Neural cell (in vitro differentiated cells): ENCODE measurements around the gene KIF1C. TPM values are rescaled to one million over a fixed set of nuclear protein-coding genes. Genes with fewer than 3 reads are reported as not detected.
A peak's percentile ranks its signal among the peaks of the same experiment; 100 is the strongest.

Experiments used
- H2AFZ ChIP-seq: fragments of 200-600, 300-800 bp; sonication (generic), shearing (Covaris generic); 2 replicates; pipeline ENCODE4 v1.6.0; 2014; ENCODE audit warnings: low read depth, mild to moderate bottlenecking, antibody characterized with exemption, low read length, moderate library complexity
- H3F3A ChIP-seq: fragments of 200-600 bp; shearing (Covaris generic); 2 replicates; pipeline ENCODE4 v1.6.1; 2016; ENCODE audit warnings: mild to moderate bottlenecking, moderate library complexity, mixed read lengths, antibody characterized with exemption, low read length; ENCODE audit not compliant: insufficient read depth, poor library complexity, severe bottlenecking
- H3K27ac ChIP-seq: fragments of 200-600, 300-800 bp; sonication (generic), shearing (Covaris generic); 2 replicates; pipeline ENCODE4 v1.5.1; 2014; ENCODE audit warnings: mild to moderate bottlenecking, low read length, moderate library complexity
- H3K27me3 ChIP-seq: fragments of 300-800, 200-600 bp; sonication (generic), shearing (Covaris generic); 2 replicates; pipeline ENCODE4 v1.6.0; 2014; ENCODE audit warnings: mild to moderate bottlenecking, low read depth, low read length, moderate library complexity; ENCODE audit not compliant: insufficient read depth
- H3K36me3 ChIP-seq: fragments of 300-800, 200-600 bp; sonication (generic), shearing (Covaris generic); 2 replicates; pipeline ENCODE4 v1.5.1; 2014; ENCODE audit warnings: mild to moderate bottlenecking, antibody characterized with exemption, low read length, moderate library complexity; ENCODE audit not compliant: insufficient read depth
- H3K4me2 ChIP-seq: fragments of 300-800, 200-600 bp; sonication (generic), shearing (Covaris generic); 2 replicates; pipeline ENCODE4 v1.6.0; 2014; ENCODE audit warnings: mild to moderate bottlenecking, low read length
- H3K4me3 ChIP-seq: fragments of 300-800, 200-600 bp; sonication (generic), shearing (Covaris generic); 2 replicates; pipeline ENCODE4 v1.5.1; 2014; ENCODE audit warnings: mild to moderate bottlenecking, low read length, moderate library complexity
- H3K79me2 ChIP-seq: fragments of 200-600 bp; shearing (Covaris generic); replicated peaks from 2 replicates; pipeline ENCODE4 v1.6.0; 2014; ENCODE audit warnings: mild to moderate bottlenecking, low read length, moderate library complexity; ENCODE audit not compliant: insufficient read depth
- H3K9ac ChIP-seq: fragments of 300-800, 200-600 bp; sonication (generic), shearing (Covaris generic); 2 replicates; pipeline ENCODE4 v1.6.1; 2016; ENCODE audit warnings: mild to moderate bottlenecking, low read length, mixed read lengths
- H3K9me2 ChIP-seq: fragments of 200-600 bp; shearing (Covaris generic); 2 replicates; pipeline ENCODE4 v1.6.1; 2016; ENCODE audit warnings: mild to moderate bottlenecking, low read length, mixed read lengths; ENCODE audit not compliant: insufficient read depth
- H3K9me3 ChIP-seq: fragments of 200-600, 300-800 bp; sonication (generic), shearing (Covaris generic); 2 replicates; pipeline ENCODE4 v1.6.1; 2016; ENCODE audit warnings: mild to moderate bottlenecking, mixed run types, low read length, moderate library complexity, mixed read lengths
- H4K20me1 ChIP-seq: fragments of 200-600 bp; shearing (Covaris generic); 2 replicates; pipeline ENCODE4 v1.6.1; 2016; ENCODE audit warnings: mild to moderate bottlenecking, mixed run types; ENCODE audit not compliant: insufficient read depth
- EP300 ChIP-seq: fragments of 450-650 bp; conservative IDR thresholded peaks from 2 replicates; pipeline ENCODE4 v1.6.1; 2014; ENCODE audit warnings: antibody characterized with exemption, mild to moderate bottlenecking, moderate library complexity; ENCODE audit not compliant: poor library complexity, severe bottlenecking
- EZH2 ChIP-seq: fragments of 200-600, 300-800 bp; shearing (Covaris generic), sonication (generic); IDR thresholded peaks from 2 replicates; pipeline ENCODE4 v1.6.1; 2014; ENCODE audit warnings: antibody characterized with exemption, low read length, borderline replicate concordance, mild to moderate bottlenecking; ENCODE audit not compliant: insufficient read depth, poor library complexity, severe bottlenecking
- MXI1 ChIP-seq: fragments of 450-650 bp; conservative IDR thresholded peaks from 2 replicates; pipeline ENCODE4 v1.6.1; 2014; ENCODE audit warnings: antibody characterized with exemption, mild to moderate bottlenecking; ENCODE audit not compliant: poor library complexity, severe bottlenecking
- POLR2AphosphoS5 ChIP-seq: IDR thresholded peaks from 2 replicates; pipeline ENCODE4 v1.6.1; 2012
- RAD21 ChIP-seq: fragments of 450-650 bp; conservative IDR thresholded peaks from 2 replicates; pipeline ENCODE4 v1.6.1; 2014; ENCODE audit warnings: antibody characterized with exemption, mild to moderate bottlenecking, moderate library complexity
- SMC3 ChIP-seq: fragments of 450-650 bp; conservative IDR thresholded peaks from 2 replicates; pipeline ENCODE4 v1.6.1; 2014; ENCODE audit warnings: antibody characterized with exemption, mild to moderate bottlenecking, moderate library complexity; ENCODE audit not compliant: poor library complexity
- TAF1 ChIP-seq: IDR thresholded peaks from 2 replicates; pipeline ENCODE4 v1.6.1; 2012; ENCODE audit warnings: low read depth
- polyA plus RNA-seq: library from polyadenylated mRNA; depleted of rRNA; stranded (reverse); fragments of >200 nt; gene quantifications from 2 replicates; pipeline ENCODE4 v1.2.3, GENCODE V29; 2014
- TF ChIP-seq, protein P1 (sequence below): IDR thresholded peaks from 2 replicates; pipeline ENCODE4 v1.6.1; 2012; ENCODE audit warnings: borderline replicate concordance
- TF ChIP-seq, protein P2 (sequence below): fragments of 450-650 bp; IDR thresholded peaks from 2 replicates; pipeline ENCODE4 v1.5.1; 2014; ENCODE audit warnings: antibody characterized with exemption, mild to moderate bottlenecking, moderate library complexity; ENCODE audit not compliant: poor library complexity, severe bottlenecking

The KIF1C gene
- polyA plus RNA-seq, 1 donor from 2014 or later: 8.3 TPM

DNA sequence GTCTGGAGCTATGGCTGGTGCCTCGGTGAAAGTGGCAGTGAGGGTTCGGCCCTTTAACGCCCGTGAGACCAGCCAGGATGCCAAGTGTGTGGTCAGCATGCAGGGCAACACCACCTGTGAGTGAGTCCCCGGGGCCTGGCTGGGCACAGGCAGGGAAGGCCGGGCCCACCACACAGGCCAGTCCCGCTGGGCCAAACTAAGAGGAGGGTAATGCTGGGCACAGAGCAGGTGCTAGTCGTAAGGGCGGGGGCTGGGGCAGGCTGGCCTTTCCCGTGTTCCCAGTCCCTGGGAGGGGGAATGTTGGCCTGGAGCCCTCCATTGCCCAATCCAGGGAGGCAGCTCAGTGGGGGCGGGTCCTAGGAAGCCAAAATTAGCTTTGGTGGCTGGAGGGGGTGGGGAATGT lies 2.5 kb downstream of the KIF1C start:
- Histone ChIP-seq H4K20me1 (no peaks in the 10 kb centered on the region), H3K4me3 (peak overlapping the region; percentile 96), H3F3A (no peaks in the 10 kb centered on the region), H3K27me3 (no peaks in the 10 kb centered on the region), H3K9me3 (no peaks in the 10 kb centered on the region), H3K27ac (no peak overlapping the region), H3K36me3 (no peaks in the 10 kb centered on the region), H3K9me2 (no peaks in the 10 kb centered on the region), H3K4me2 (no peak overlapping the region), H2AFZ (no peak overlapping the region), H3K9ac (no peak overlapping the region), H3K79me2 (peaks cover 16% of the 10 kb centered on the region)
- TF ChIP-seq, protein P1, sequence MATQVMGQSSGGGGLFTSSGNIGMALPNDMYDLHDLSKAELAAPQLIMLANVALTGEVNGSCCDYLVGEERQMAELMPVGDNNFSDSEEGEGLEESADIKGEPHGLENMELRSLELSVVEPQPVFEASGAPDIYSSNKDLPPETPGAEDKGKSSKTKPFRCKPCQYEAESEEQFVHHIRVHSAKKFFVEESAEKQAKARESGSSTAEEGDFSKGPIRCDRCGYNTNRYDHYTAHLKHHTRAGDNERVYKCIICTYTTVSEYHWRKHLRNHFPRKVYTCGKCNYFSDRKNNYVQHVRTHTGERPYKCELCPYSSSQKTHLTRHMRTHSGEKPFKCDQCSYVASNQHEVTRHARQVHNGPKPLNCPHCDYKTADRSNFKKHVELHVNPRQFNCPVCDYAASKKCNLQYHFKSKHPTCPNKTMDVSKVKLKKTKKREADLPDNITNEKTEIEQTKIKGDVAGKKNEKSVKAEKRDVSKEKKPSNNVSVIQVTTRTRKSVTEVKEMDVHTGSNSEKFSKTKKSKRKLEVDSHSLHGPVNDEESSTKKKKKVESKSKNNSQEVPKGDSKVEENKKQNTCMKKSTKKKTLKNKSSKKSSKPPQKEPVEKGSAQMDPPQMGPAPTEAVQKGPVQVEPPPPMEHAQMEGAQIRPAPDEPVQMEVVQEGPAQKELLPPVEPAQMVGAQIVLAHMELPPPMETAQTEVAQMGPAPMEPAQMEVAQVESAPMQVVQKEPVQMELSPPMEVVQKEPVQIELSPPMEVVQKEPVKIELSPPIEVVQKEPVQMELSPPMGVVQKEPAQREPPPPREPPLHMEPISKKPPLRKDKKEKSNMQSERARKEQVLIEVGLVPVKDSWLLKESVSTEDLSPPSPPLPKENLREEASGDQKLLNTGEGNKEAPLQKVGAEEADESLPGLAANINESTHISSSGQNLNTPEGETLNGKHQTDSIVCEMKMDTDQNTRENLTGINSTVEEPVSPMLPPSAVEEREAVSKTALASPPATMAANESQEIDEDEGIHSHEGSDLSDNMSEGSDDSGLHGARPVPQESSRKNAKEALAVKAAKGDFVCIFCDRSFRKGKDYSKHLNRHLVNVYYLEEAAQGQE: no peak
- TF ChIP-seq MXI1 (no peak), POLR2AphosphoS5 (no peak), EZH2 (no peak), EP300 (no peak), SMC3 (no peak), RAD21 (no peak), TAF1 (no peak)
- TF ChIP-seq, protein P2, sequence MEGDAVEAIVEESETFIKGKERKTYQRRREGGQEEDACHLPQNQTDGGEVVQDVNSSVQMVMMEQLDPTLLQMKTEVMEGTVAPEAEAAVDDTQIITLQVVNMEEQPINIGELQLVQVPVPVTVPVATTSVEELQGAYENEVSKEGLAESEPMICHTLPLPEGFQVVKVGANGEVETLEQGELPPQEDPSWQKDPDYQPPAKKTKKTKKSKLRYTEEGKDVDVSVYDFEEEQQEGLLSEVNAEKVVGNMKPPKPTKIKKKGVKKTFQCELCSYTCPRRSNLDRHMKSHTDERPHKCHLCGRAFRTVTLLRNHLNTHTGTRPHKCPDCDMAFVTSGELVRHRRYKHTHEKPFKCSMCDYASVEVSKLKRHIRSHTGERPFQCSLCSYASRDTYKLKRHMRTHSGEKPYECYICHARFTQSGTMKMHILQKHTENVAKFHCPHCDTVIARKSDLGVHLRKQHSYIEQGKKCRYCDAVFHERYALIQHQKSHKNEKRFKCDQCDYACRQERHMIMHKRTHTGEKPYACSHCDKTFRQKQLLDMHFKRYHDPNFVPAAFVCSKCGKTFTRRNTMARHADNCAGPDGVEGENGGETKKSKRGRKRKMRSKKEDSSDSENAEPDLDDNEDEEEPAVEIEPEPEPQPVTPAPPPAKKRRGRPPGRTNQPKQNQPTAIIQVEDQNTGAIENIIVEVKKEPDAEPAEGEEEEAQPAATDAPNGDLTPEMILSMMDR: no peak

DNA sequence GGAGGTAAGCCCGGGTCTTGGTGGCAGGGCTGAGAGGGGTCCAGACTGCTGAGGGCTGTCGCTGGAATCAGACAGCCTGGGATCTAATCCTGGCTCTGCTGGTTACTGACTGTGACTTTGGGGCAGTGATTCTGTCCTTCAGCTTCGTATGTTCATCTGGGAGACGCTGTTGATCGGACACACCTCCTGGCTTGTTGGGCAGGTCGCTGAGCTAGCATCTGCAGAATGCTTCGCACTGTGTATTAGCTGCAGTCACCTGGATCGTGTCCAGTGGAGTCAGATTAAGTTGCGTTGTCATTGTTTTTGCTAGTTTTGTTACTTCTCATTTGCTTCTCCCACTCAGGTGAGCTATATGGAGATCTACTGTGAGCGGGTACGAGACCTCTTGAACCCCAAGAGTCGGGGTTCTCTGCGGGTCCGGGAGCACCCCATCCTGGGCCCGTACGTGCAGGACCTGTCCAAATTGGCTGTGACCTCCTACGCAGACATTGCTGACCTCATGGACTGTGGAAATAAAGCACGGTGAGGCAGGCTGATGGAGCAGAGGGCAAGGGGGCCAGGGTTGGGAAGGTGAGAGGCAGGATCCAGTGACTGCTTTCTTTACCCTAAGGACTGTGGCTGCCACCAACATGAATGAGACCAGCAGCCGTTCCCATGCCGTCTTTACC lies 4.5 kb downstream of the KIF1C start:
- no peaks in the 10 kb centered on the region for H4K20me1 ChIP-seq
- H3K9ac ChIP-seq: no peak overlapping the region
- H3K27me3 ChIP-seq: no peaks in the 10 kb centered on the region
- no peak overlapping the region for H3K4me2 ChIP-seq
- H3K79me2 ChIP-seq: peaks cover 16% of the 10 kb centered on the region
- no peaks in the 10 kb centered on the region for H3K36me3 ChIP-seq
- H3F3A ChIP-seq: no peaks in the 10 kb centered on the region
- no peak overlapping the region for H2AFZ ChIP-seq
- H3K9me3 ChIP-seq: no peaks in the 10 kb centered on the region
- no peak for TF ChIP-seq POLR2AphosphoS5
- TF ChIP-seq TAF1: no peak
- TF ChIP-seq SMC3: no peak
- no peak for TF ChIP-seq EZH2
- TF ChIP-seq, protein P2: no peak
- no peak for TF ChIP-seq MXI1
- no peak for TF ChIP-seq EP300
- TF ChIP-seq RAD21: no peak
- TF ChIP-seq, protein P1: no peak
- no peak overlapping the region for H3K4me3 ChIP-seq
- H3K27ac ChIP-seq: no peak overlapping the region
- no peaks in the 10 kb centered on the region for H3K9me2 ChIP-seq
